Measurements from ENCODE around the gene ATP1B1.
"Not testable (repeated sequence)": the region's sequence is repeated elsewhere in the genome, so short reads cannot be mapped to it uniquely, and the experiment has no call there.

The ATP1B1 gene

GRCh38 chr1:169175461-169175860 lies 69.0 kb downstream of the ATP1B1 start:
- Histone ChIP-seq H3K27ac (ENCODE audit: low read length) (no peak overlapping the region), H3K9me3 (replicated peaks; ENCODE audit: insufficient read depth, low read length) (no peaks in the 10 kb centered on the region), H3K4me3 (ENCODE audit: low read length) (no peak overlapping the region), H3K9me2 (replicated peaks; ENCODE audit: insufficient read depth, low read length) (no peaks in the 10 kb centered on the region), H3K4me2 (ENCODE audit: low read depth, low read length) (no peak overlapping the region), H3K79me2 (ENCODE audit: low read length) (no peaks in the 10 kb centered on the region), H3K9ac (ENCODE audit: low read length) (no peak overlapping the region), H3F3A (ENCODE audit: insufficient read depth, low read length) (no peaks in the 10 kb centered on the region), H2AFZ (ENCODE audit: low read length) (no peak overlapping the region), H3K36me3 (replicated peaks; ENCODE audit: insufficient read depth, low read length) (no peaks in the 10 kb centered on the region), H4K20me1 (ENCODE audit: insufficient read depth, low read length) (no peaks in the 10 kb centered on the region), H3K4me1 (ENCODE audit: low read length) (no peaks in the 10 kb centered on the region), H3K27me3 (replicated peaks; ENCODE audit: insufficient read depth, low read length) (no peaks in the 10 kb centered on the region)
- TF ChIP-seq, protein P1, sequence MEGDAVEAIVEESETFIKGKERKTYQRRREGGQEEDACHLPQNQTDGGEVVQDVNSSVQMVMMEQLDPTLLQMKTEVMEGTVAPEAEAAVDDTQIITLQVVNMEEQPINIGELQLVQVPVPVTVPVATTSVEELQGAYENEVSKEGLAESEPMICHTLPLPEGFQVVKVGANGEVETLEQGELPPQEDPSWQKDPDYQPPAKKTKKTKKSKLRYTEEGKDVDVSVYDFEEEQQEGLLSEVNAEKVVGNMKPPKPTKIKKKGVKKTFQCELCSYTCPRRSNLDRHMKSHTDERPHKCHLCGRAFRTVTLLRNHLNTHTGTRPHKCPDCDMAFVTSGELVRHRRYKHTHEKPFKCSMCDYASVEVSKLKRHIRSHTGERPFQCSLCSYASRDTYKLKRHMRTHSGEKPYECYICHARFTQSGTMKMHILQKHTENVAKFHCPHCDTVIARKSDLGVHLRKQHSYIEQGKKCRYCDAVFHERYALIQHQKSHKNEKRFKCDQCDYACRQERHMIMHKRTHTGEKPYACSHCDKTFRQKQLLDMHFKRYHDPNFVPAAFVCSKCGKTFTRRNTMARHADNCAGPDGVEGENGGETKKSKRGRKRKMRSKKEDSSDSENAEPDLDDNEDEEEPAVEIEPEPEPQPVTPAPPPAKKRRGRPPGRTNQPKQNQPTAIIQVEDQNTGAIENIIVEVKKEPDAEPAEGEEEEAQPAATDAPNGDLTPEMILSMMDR (IDR thresholded peaks at IDR 0.05; ENCODE audit: low read length) = no peak
- no peak for TF ChIP-seq EZH2phosphoT487 (IDR thresholded peaks at IDR 0.05; ENCODE audit: low read length)
- TF ChIP-seq EZH2 (optimal IDR thresholded peaks at IDR 0.05; ENCODE audit: low read depth, low read length) = no peak
- DNase-seq = no peak

DNA sequence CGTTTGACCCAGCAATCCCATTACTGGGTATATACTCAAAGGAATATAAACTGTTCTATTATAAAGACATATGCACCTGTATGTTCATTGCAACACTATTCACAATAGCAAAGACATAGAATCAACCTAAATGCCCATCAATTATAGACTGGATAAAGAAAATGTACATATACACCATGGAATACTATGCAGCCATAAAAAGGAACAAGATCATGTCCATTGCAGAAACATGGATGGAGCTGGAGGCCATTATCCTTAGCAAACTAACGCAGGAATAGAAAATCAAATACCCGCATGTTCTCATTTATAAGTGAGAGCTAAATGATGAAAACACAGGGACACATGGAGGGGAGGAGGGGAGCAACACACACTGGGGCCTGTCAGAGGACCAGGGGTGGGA lies 72.9 kb downstream of the ATP1B1 start:
- not testable (repeated sequence) for H3K27ac ChIP-seq (ENCODE audit: low read length); H3K79me2 ChIP-seq (ENCODE audit: low read length); H3K27me3 ChIP-seq (replicated peaks; ENCODE audit: insufficient read depth, low read length); H3K36me3 ChIP-seq (replicated peaks; ENCODE audit: insufficient read depth, low read length); H3F3A ChIP-seq (ENCODE audit: insufficient read depth, low read length); H3K4me2 ChIP-seq (ENCODE audit: low read depth, low read length); H4K20me1 ChIP-seq (ENCODE audit: insufficient read depth, low read length); H3K9ac ChIP-seq (ENCODE audit: low read length); DNase-seq; H2AFZ ChIP-seq (ENCODE audit: low read length); H3K4me3 ChIP-seq (ENCODE audit: low read length); H3K9me2 ChIP-seq (replicated peaks; ENCODE audit: insufficient read depth, low read length); H3K4me1 ChIP-seq (ENCODE audit: low read length); H3K9me3 ChIP-seq (replicated peaks; ENCODE audit: insufficient read depth, low read length)

GRCh38 chr1:169180174-169180573 lies 73.7 kb downstream of the ATP1B1 start:
- H3K27ac ChIP-seq (ENCODE audit: low read length) = no peak overlapping the region
- TF ChIP-seq, protein P1 (IDR thresholded peaks at IDR 0.05; ENCODE audit: low read length) = no peak
- no peak for TF ChIP-seq EZH2phosphoT487 (IDR thresholded peaks at IDR 0.05; ENCODE audit: low read length)
- no peaks in the 10 kb centered on the region for H3K9me3 ChIP-seq (replicated peaks; ENCODE audit: insufficient read depth, low read length)
- no peaks in the 10 kb centered on the region for H3K79me2 ChIP-seq (ENCODE audit: low read length)
- no peak for DNase-seq
- H3K4me2 ChIP-seq (ENCODE audit: low read depth, low read length) = no peak overlapping the region
- H3K9ac ChIP-seq (ENCODE audit: low read length) = no peak overlapping the region
- H3F3A ChIP-seq (ENCODE audit: insufficient read depth, low read length) = no peaks in the 10 kb centered on the region
- no peaks in the 10 kb centered on the region for H3K9me2 ChIP-seq (replicated peaks; ENCODE audit: insufficient read depth, low read length)
- no peaks in the 10 kb centered on the region for H3K36me3 ChIP-seq (replicated peaks; ENCODE audit: insufficient read depth, low read length)
- H3K4me3 ChIP-seq (ENCODE audit: low read length) = no peak overlapping the region
- H3K4me1 ChIP-seq (ENCODE audit: low read length) = no peaks in the 10 kb centered on the region
- H3K27me3 ChIP-seq (replicated peaks; ENCODE audit: insufficient read depth, low read length) = no peaks in the 10 kb centered on the region
- no peaks in the 10 kb centered on the region for H4K20me1 ChIP-seq (ENCODE audit: insufficient read depth, low read length)
- no peak overlapping the region for H2AFZ ChIP-seq (ENCODE audit: low read length)

Data from MM.1S (cell line).